ENCODE data around the gene MGAT5.

Gene MGAT5

GRCh38 chr2:134426721-134427120 is 172.8 kb downstream of the MGAT5 start:
- no peak overlapping the region for H3K4me3 ChIP-seq (ENCODE audit: low read depth, low read length)
- TF ChIP-seq CTCF (IDR thresholded peaks at IDR 0.05; ENCODE audit: low read depth, low read length), result no peak

GRCh38 chr2:134429886-134430285 is 176.0 kb downstream of the MGAT5 start:
- TF ChIP-seq CTCF (IDR thresholded peaks at IDR 0.05; ENCODE audit: low read depth, low read length), result no peak
- no peak overlapping the region for H3K4me3 ChIP-seq (ENCODE audit: low read depth, low read length)

GRCh38 chr2:134431838-134432434 is 178.1 kb downstream of the MGAT5 start:
- TF ChIP-seq CTCF (IDR thresholded peaks at IDR 0.05; ENCODE audit: low read depth, low read length), result no peak
- no peak overlapping the region for H3K4me3 ChIP-seq (ENCODE audit: low read depth, low read length)

DNA sequence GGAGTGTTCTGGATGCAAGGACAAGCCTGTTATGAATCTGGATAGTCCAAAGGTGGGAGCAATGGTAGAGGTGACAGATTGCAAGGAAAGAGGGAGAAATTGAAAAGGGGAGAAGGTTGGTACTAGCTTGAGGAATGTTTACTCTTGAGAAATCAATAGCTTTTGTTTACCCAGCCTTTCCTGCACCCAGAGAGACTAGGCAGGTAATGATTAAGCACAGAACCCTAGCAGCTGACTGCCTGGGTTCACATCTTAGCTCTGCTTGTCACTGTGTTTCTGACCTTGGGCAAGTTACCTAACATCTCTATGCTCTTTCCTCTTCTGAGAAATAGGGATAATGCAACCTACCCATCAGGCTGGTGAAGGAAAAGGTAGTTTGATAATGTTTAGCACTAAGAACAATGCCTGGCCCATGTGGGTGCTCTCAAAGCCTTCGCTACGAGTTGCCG is 178.6 kb downstream of the MGAT5 start:
- TF ChIP-seq CTCF (IDR thresholded peaks at IDR 0.05; ENCODE audit: low read depth, low read length), result no peak
- no peak overlapping the region for H3K4me3 ChIP-seq (ENCODE audit: low read depth, low read length)

DNA sequence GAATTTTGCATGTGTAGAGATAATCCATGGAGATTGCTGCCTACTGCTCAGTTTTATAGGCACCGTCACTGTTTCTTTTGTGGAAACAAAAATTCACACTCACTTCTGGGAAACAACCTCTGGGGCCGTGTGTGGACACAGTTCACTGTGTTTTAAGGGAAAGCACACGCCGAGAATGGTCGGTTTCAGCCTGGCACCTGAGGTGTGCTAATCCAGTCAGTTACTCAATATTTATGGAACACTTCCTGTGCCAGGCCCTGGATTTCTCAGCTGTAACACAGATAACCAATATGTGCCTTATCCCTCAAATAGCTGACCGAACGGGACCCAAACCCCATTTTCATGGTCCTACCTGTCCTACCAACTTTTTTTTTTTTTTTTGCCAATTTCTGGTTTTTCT is 179.6 kb downstream of the MGAT5 start:
- H3K4me3 ChIP-seq (ENCODE audit: low read depth, low read length), result no peak overlapping the region
- TF ChIP-seq CTCF (IDR thresholded peaks at IDR 0.05; ENCODE audit: low read depth, low read length), result no peak

DNA sequence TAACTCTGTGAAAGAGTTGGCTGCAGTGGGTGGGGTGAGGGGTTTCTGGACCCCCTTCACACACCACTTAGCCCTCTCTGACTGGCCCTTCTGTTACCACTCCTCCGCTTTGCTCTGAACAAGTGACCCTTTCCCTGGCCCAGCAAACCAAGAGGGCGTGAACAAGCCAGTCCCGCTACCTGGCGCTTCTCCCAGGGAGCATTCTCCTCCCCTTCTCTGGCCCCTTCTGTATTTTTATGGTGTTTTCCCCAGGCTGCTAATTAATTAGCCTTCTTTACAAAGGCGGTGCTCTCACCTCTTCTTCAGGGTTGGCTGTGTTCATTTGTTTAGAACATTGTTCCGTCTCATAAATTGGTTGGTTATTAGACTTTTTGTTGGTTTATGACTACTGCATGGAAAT is 180.1 kb downstream of the MGAT5 start:
- H3K4me3 ChIP-seq (ENCODE audit: low read depth, low read length), result no peak overlapping the region
- TF ChIP-seq CTCF (IDR thresholded peaks at IDR 0.05; ENCODE audit: low read depth, low read length), result no peak

GRCh38 chr2:134435505-134435904 is 181.6 kb downstream of the MGAT5 start:
- H3K4me3 ChIP-seq (ENCODE audit: low read depth, low read length), result no peak overlapping the region
- no peak for TF ChIP-seq CTCF (IDR thresholded peaks at IDR 0.05; ENCODE audit: low read depth, low read length)
